GM19023 (cell line): ENCODE results near the gene RETREG1.
"Not testable (repeated sequence)": the region's sequence is repeated elsewhere in the genome, so short reads cannot be mapped to it uniquely, and the experiment has no call there.

Source experiments
- ATAC-seq: cut with Tn5 transposase; IDR thresholded peaks from one replicate; pipeline ENCODE4 v1.9.1; 2021; ENCODE audit warnings: mild to moderate bottlenecking, moderate library complexity; ENCODE audit not compliant: unreplicated experiment

Gene RETREG1

GRCh38 chr5:16616536-16617273, at the start of gene RETREG1:
Gene RETREG1, minus strand, starts transcription at chr5:16616997. Its CDS starts 26 bp downstream, at chr5:16616971.
- peak; percentile 67 for ATAC-seq

GRCh38 chr5:16666130-16666882, 49.5 kb upstream of the RETREG1 start:
- no peak for ATAC-seq

- no peak for ATAC-seq
Observed at GRCh38 chr5:16665601-16666000, 48.8 kb upstream of the RETREG1 start.

GRCh38 chr5:16664368-16664767, 47.6 kb upstream of the RETREG1 start:
- ATAC-seq, result no peak

GRCh38 chr5:16663840-16664239, 47.0 kb upstream of the RETREG1 start:
- ATAC-seq, result no peak

- ATAC-seq, result no peak
Observed at GRCh38 chr5:16661713-16662112, 44.9 kb upstream of the RETREG1 start.

GRCh38 chr5:16660982-16661381, 44.2 kb upstream of the RETREG1 start:
- ATAC-seq, result no peak

- ATAC-seq, result no peak
Observed at GRCh38 chr5:16659536-16659935, 42.7 kb upstream of the RETREG1 start.

- ATAC-seq, result no peak
Observed at GRCh38 chr5:16656561-16657191, 39.9 kb upstream of the RETREG1 start.

GRCh38 chr5:16654647-16655334, 38.0 kb upstream of the RETREG1 start:
- no peak for ATAC-seq

GRCh38 chr5:16648739-16649138, 31.9 kb upstream of the RETREG1 start:
- not testable (repeated sequence) for ATAC-seq

GRCh38 chr5:16644301-16644889, 27.6 kb upstream of the RETREG1 start:
- ATAC-seq, result no peak

GRCh38 chr5:16642867-16643266, 26.1 kb upstream of the RETREG1 start:
- no peak for ATAC-seq

GRCh38 chr5:16639206-16639605, 22.4 kb upstream of the RETREG1 start:
- ATAC-seq, result no peak

- no peak for ATAC-seq
Observed at GRCh38 chr5:16628376-16628775, 11.6 kb upstream of the RETREG1 start.

GRCh38 chr5:16626696-16627264, 10.0 kb upstream of the RETREG1 start:
- no peak for ATAC-seq

- no peak for ATAC-seq
Observed at GRCh38 chr5:16625096-16625495, 8.3 kb upstream of the RETREG1 start.

GRCh38 chr5:16619136-16619535, 2.3 kb upstream of the RETREG1 start:
- ATAC-seq, result no peak

- no peak for ATAC-seq
Observed at GRCh38 chr5:16618138-16618897, 1.5 kb upstream of the RETREG1 start.
